Endothelial cell of umbilical vein (primary cell): ENCODE measurements around the gene CAMK2N2. TPM values are rescaled to one million over a fixed set of nuclear protein-coding genes. Genes with fewer than 3 reads are reported as not detected.

Experiments used
- BruUV-seq: library from RNA; stranded (reverse); fragments of 400-500 nt; replicated peaks from 2 replicates; lab custom pipeline; 2021; lab: Mats Ljungman, UMichigan
- CTCF ChIA-PET: fragments of 300-600, 350-600 bp; sonication (Branson Sonifier 250); formaldehyde crosslinking; loops from one replicate; lab custom pipeline; 2021; ENCODE audit warnings: antibody characterized with exemption, inconsistent platforms; lab: Charles Lee
- POLR2A ChIA-PET: fragments of 300-600, 350-600 bp; sonication (Branson Sonifier 250); formaldehyde crosslinking; loops from one replicate; lab custom pipeline; 2021; ENCODE audit warnings: antibody characterized with exemption, inconsistent platforms; lab: Charles Lee
- DNase-seq: peaks from one replicate; pipeline ENCODE4 v3.0.0-alpha.2; 2011; ENCODE audit warnings: low read depth, low spot score
- FAIRE-seq: peaks from 2 replicates; lab custom pipeline; 2011; peaks lifted over from hg19 to GRCh38; lab: Jason Lieb, UNC
- H2AFZ ChIP-seq: 2 replicates; pipeline ENCODE4 v1.6.0; 2012; ENCODE audit warnings: low read depth, low read length, control low read depth, inconsistent platforms
- H3K27ac ChIP-seq: 2 replicates; pipeline ENCODE4 v1.5.1; 2011; ENCODE audit warnings: low read depth, mild to moderate bottlenecking, control low read depth, low read length, moderate library complexity; ENCODE audit not compliant: insufficient read depth
- H3K27me3 ChIP-seq, 2 experiments: 2 replicates each; pipeline versions ENCODE4 v1.6.0 to v1.6.1; 2011; ENCODE audit warnings: low read length in 2 of 2, mixed read lengths in 1 of 2; ENCODE audit not compliant: control insufficient read depth in 2 of 2, insufficient read depth in 2 of 2
- H3K36me3 ChIP-seq, 2 experiments: 2 replicates in 1 of 2; 3 replicates in 1 of 2; pipeline ENCODE4 v1.5.1; 2011; ENCODE audit warnings: low read length in 2 of 2, mild to moderate bottlenecking in 1 of 2, moderate library complexity in 1 of 2; ENCODE audit not compliant: control insufficient read depth in 2 of 2, insufficient read depth in 2 of 2; ENCODE audit errors: extremely low read depth in 1 of 2
- H3K4me1 ChIP-seq: 3 replicates; pipeline ENCODE4 v1.5.1; 2011; ENCODE audit warnings: mild to moderate bottlenecking, low read length; ENCODE audit not compliant: control insufficient read depth, insufficient read depth; ENCODE audit errors: extremely low read depth
- H3K4me2 ChIP-seq: 2 replicates; pipeline ENCODE4 v1.6.1; 2011; ENCODE audit warnings: low read length, control low read depth, mixed read lengths; ENCODE audit not compliant: insufficient read depth
- H3K4me3 ChIP-seq, 3 experiments: fragments of 200-600 bp in 1 of 3; sonication (generic), shearing (Covaris generic) in 1 of 3; replicated peaks in 1 of 3; 2 replicates each; pipeline ENCODE4 v1.5.1; 2011 to 2016; ENCODE audit warnings: control low read depth in 3 of 3, low read length in 3 of 3, mild to moderate bottlenecking in 2 of 3, inconsistent platforms in 1 of 3, low read depth in 1 of 3, moderate library complexity in 1 of 3; ENCODE audit not compliant: insufficient read depth in 1 of 3
- H3K79me2 ChIP-seq: 2 replicates; pipeline ENCODE4 v1.6.0; 2012; ENCODE audit warnings: low read length, inconsistent platforms; ENCODE audit not compliant: control insufficient read depth, insufficient read depth
- H3K9ac ChIP-seq: replicated peaks from 2 replicates; pipeline ENCODE3; 2011; ENCODE audit warnings: low read length, control low read depth; ENCODE audit not compliant: insufficient read depth; ENCODE audit errors: extremely low read depth
- H3K9me1 ChIP-seq: replicated peaks from 3 replicates; pipeline ENCODE4 v1.6.0; 2011; ENCODE audit warnings: mild to moderate bottlenecking, low read length; ENCODE audit not compliant: control insufficient read depth, insufficient read depth; ENCODE audit errors: extremely low read depth
- H3K9me3 ChIP-seq: replicated peaks from 2 replicates; pipeline ENCODE4 v1.5.1; 2012; ENCODE audit warnings: low read length, inconsistent platforms; ENCODE audit not compliant: control insufficient read depth, insufficient read depth
- H4K20me1 ChIP-seq: replicated peaks from 2 replicates; pipeline ENCODE3; 2011; ENCODE audit warnings: mild to moderate bottlenecking, low read length; ENCODE audit not compliant: control insufficient read depth, insufficient read depth; ENCODE audit errors: extremely low read depth
- CTCF ChIP-seq, 2 donors: IDR thresholded peaks; 1 replicate in 1 of 2; 2 replicates in 1 of 2; pipeline ENCODE4 v1.5.1; 2011; ENCODE audit warnings: low read length in 2 of 2, mild to moderate bottlenecking in 2 of 2, moderate library complexity in 2 of 2, control low read depth in 1 of 2, inconsistent platforms in 1 of 2, low read depth in 1 of 2; ENCODE audit not compliant: insufficient read depth in 1 of 2; ENCODE audit errors: extremely low read depth in 1 of 2
- EZH2 ChIP-seq: IDR thresholded peaks from 2 replicates; pipeline ENCODE4 v1.6.1; 2012; ENCODE audit warnings: borderline replicate concordance, low read depth, mild to moderate bottlenecking, moderate library complexity, low read length, inconsistent platforms; ENCODE audit not compliant: severe bottlenecking
- FOS ChIP-seq: IDR thresholded peaks from 2 replicates; pipeline ENCODE4 v1.6.1; 2011; ENCODE audit warnings: mild to moderate bottlenecking, low read length, moderate library complexity, borderline replicate concordance; ENCODE audit not compliant: insufficient read depth
- GATA2 ChIP-seq: IDR thresholded peaks from 2 replicates; pipeline ENCODE4 v1.7.0; 2011; ENCODE audit warnings: low read depth, mild to moderate bottlenecking, moderate library complexity, mixed read lengths, low read length; ENCODE audit not compliant: insufficient read length, insufficient read depth
- JUN ChIP-seq: IDR thresholded peaks from 2 replicates; pipeline ENCODE4 v1.6.1; 2011; ENCODE audit warnings: borderline replicate concordance, low read depth; ENCODE audit not compliant: insufficient read length, insufficient read depth
- MYC ChIP-seq: IDR thresholded peaks from one replicate; pipeline ENCODE4 v1.6.1; 2011; ENCODE audit warnings: mild to moderate bottlenecking, low read depth, low read length
- POLR2A ChIP-seq: IDR thresholded peaks from 2 replicates; pipeline ENCODE4 v1.6.1; 2012; ENCODE audit warnings: low read depth, mild to moderate bottlenecking, control low read depth, low read length
- POLR2AphosphoS5 ChIP-seq: IDR thresholded peaks from 2 replicates; pipeline ENCODE4 v1.6.1; 2012; ENCODE audit warnings: low read depth, mild to moderate bottlenecking, control low read depth, low read length, moderate library complexity; ENCODE audit not compliant: insufficient read depth
- dilution Hi-C: fragments of 300-500 bp; cut with MboI; formaldehyde crosslinking; loops from one replicate; pipeline ENCODE4 v1.15.0; 2019; ENCODE audit warnings: low sequenced_read_pairs; ENCODE audit not compliant: extremely low pct_ligation_motif_present
- intact Hi-C: fragments of 100-400 bp; cut with micrococcal nuclease; formaldehyde crosslinking; loops from one replicate; pipeline ENCODE4 v1.10.0; 2022
- polyA plus RNA-seq, 4 experiments: library from polyadenylated mRNA; depleted of rRNA in 3 of 4; stranded (reverse) in 3 of 4; unstranded in 1 of 4; fragments of >200 nt; gene quantifications; 2 replicates each; pipeline versions ENCODE4 v1.2.1 to v1.2.3, GENCODE V29; 2011 to 2012; ENCODE audit warnings: missing spikeins in 1 of 4
- total RNA-seq: library from RNA; stranded (reverse); gene quantifications from 2 replicates; pipeline ENCODE4 v1.2.3, GENCODE V29; 2021
- TF ChIP-seq, protein P1 (sequence below): IDR thresholded peaks from 2 replicates; pipeline ENCODE4 v1.6.1; 2011; ENCODE audit not compliant: insufficient read depth, insufficient read length

Gene CAMK2N2
- total and polyA plus RNA-seq, 2 donors (not counting 3 experiments of a cell fraction or from before 2014, with no cell fraction given): 0.11 TPM; not detected in 1

DNA sequence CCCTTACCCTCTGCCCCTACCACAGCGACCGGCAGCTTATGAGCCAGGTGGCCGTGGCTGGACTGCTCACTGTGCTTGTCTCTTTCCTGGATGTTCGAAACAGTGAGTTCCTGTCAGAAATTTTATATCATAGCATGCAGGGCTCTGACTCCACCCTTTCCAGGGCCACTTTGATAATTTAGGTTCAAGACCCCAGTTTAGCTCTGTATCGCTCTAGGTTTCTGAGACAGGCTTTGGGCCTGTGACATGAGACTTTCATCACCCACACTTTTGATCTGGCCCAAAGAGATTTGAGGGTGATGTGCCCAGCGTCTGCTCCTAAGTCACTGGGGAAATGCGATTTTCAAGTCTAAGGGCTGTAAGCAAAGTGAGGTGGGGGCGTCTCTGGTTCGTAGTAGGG lies 46.6 kb upstream of the CAMK2N2 start:
- H2AFZ ChIP-seq: no peak overlapping the region
- H3K4me3 ChIP-seq: no peak overlapping the region
- H3K27ac ChIP-seq: no peak overlapping the region
- H4K20me1 ChIP-seq: no peaks in the 10 kb centered on the region
- no peak overlapping the region for H3K4me2 ChIP-seq
- H3K36me3 ChIP-seq: peaks cover 30 to 38% of the 10 kb centered on the region in 2 experiments
- H3K4me1 ChIP-seq: no peaks in the 10 kb centered on the region
- CTCF ChIA-PET: no interaction called here
- no peak for DNase-seq
- no peak overlapping the region for H3K9ac ChIP-seq
- TF ChIP-seq POLR2A (no peak), POLR2AphosphoS5 (no peak), MYC (no peak), CTCF (IDR thresholded peaks at IDR 0.05; ENCODE audit: extremely low read depth in 1 of 2, insufficient read depth in 1 of 2, low read depth in 1 of 2, low read length in 2 of 2) (no peak), GATA2 (no peak), JUN (no peak), EZH2 (no peak), FOS (no peak)
- TF ChIP-seq, protein P1, sequence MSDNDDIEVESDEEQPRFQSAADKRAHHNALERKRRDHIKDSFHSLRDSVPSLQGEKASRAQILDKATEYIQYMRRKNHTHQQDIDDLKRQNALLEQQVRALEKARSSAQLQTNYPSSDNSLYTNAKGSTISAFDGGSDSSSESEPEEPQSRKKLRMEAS: no peak
- H3K9me3 ChIP-seq: no peaks in the 10 kb centered on the region
- H3K9me1 ChIP-seq: no peaks in the 10 kb centered on the region
- no peaks in the 10 kb centered on the region for H3K27me3 ChIP-seq
- POLR2A ChIA-PET: no interaction called here
- dilution Hi-C loops: no loop called here
- peaks cover 18% of the 10 kb centered on the region for H3K79me2 ChIP-seq
- intact Hi-C loops: no loop called here
- FAIRE-seq: no peak
- BruUV-seq: no TSS peak
